ENCODE results near the gene LIPC. TPM values are rescaled to one million over a fixed set of nuclear protein-coding genes. Genes with fewer than 3 reads are reported as not detected.

Gene LIPC
- total and polyA plus RNA-seq, 2 of the 4 experiments (the other 2 are of a cell fraction) = 0.07 TPM; not detected in 1

DNA sequence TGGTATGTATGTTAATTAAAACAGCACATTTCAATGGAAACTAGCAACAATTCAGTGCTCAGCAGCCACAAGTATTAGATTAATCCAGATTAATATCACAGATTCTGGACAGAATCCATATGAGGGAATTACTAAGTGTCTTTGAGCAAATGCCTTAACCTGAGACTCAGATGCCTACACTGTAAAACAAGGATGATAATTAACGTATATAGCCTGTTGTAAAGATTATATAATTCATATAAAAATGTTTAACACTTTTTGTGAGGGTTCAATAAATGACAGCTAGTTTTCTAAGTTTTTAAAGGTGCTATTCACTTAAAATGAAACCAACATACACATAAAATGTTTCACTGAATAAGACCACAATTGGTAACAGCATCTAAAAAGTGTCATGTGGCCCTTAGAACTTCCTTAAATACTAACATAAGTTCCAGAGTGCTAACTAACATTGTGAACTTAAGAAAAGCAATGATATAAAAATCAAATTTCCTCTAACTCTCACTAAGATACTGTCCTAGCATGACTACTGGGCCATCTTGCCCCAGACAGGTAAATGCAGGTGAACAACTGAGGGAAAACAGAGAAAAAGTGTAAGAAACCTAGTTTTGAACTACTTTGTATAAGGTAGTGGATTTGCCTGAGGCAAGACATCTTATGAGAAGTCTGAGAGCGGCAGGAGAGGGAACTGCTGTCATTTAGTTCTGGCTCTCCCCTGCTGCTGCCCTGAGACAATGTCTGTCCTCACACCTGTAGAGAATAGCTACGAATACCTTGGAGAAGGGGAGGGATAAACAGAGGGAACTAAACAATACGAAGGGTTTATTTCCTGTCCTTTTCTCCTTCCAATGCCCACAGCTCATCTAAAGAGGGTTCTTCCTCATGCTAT, 166.4 kb downstream of the LIPC start:
- no peak for TF ChIP-seq CHD1 (IDR thresholded peaks at IDR 0.05; ENCODE audit: low read depth, low read length)
- TF ChIP-seq NFE2L2 (IDR thresholded peaks at IDR 0.05; ENCODE audit: low read depth, low read length) = no peak
- TF ChIP-seq CEBPB (IDR thresholded peaks at IDR 0.05; ENCODE audit: low read depth, low read length) = no peak
- no peak for TF ChIP-seq BHLHE40 (IDR thresholded peaks at IDR 0.05; ENCODE audit: low read depth, low read length)
- no peak for TF ChIP-seq RCOR1 (IDR thresholded peaks at IDR 0.05; ENCODE audit: insufficient replicate concordance, low read length)
- TF ChIP-seq, protein P1, sequence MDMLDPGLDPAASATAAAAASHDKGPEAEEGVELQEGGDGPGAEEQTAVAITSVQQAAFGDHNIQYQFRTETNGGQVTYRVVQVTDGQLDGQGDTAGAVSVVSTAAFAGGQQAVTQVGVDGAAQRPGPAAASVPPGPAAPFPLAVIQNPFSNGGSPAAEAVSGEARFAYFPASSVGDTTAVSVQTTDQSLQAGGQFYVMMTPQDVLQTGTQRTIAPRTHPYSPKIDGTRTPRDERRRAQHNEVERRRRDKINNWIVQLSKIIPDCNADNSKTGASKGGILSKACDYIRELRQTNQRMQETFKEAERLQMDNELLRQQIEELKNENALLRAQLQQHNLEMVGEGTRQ (IDR thresholded peaks at IDR 0.05; ENCODE audit: low read depth, low read length) = no peak
- no peak for TF ChIP-seq RAD21 (IDR thresholded peaks at IDR 0.05; ENCODE audit: low read length)
- Histone ChIP-seq H2AFZ (replicated peaks; ENCODE audit: low read length, poor library complexity) (no peak overlapping the region), H3K9ac (ENCODE audit: low read depth, low read length) (no peak overlapping the region), H3K9me1 (ENCODE audit: insufficient read depth, low read length) (no peaks in the 10 kb centered on the region; the same call in 1 of the 2 replicates), H3K14ac (replicated peaks; ENCODE audit: low read depth, low read length) (no peak overlapping the region), H2BK120ac (ENCODE audit: low read depth, low read length) (no peak overlapping the region), H3K4me2 (ENCODE audit: low read depth, low read length) (no peak overlapping the region), H4K91ac (ENCODE audit: insufficient read depth, low read depth, low read length) (no peak overlapping the region), H2BK20ac (ENCODE audit: low read depth, low read length) (no peak overlapping the region), H3K23ac (ENCODE audit: low read depth, low read length) (no peak overlapping the region), H2BK5ac (ENCODE audit: low read depth, low read length, poor library complexity, severe bottlenecking) (no peak overlapping the region), H4K5ac (ENCODE audit: low read depth, low read length) (no peak overlapping the region), H3K4ac (ENCODE audit: low read depth, low read length) (no peak overlapping the region), H3K9me3 (ENCODE audit: control insufficient read depth, insufficient read depth, low read length) (no peaks in the 10 kb centered on the region), H4K8ac (ENCODE audit: low read depth in 2 of 2, low read length in 2 of 2) (no peak overlapping the region), H2BK15ac (ENCODE audit: low read depth, low read length) (no peak overlapping the region), H3K27me3 (ENCODE audit: control insufficient read depth, insufficient read depth, low read length) (no peaks in the 10 kb centered on the region), H3K4me3 (ENCODE audit: insufficient read depth, low read depth, low read length) (no peak overlapping the region), H3K36me3 (ENCODE audit: control insufficient read depth, insufficient read depth, low read length) (peaks cover 13% of the 10 kb centered on the region), H2AK5ac (ENCODE audit: low read depth, low read length) (no peak overlapping the region), H3K27ac (ENCODE audit: insufficient read depth, low read length) (no peak overlapping the region), H3K79me1 (ENCODE audit: low read depth in 1 of 2, low read length in 2 of 2) (peaks cover 7 to 12% of the 10 kb centered on the region in 2 experiments; a peak in 3 of 4 replicates), H3K18ac (ENCODE audit: low read depth, low read length) (no peak overlapping the region), H3K4me1 (ENCODE audit: control insufficient read depth, insufficient read depth, low read length) (no peaks in the 10 kb centered on the region), H3K56ac (ENCODE audit: extremely low read depth, insufficient read depth, low read length) (no peak overlapping the region), H2AK9ac (replicated peaks; ENCODE audit: low read depth, low read length, poor library complexity) (no peak overlapping the region), H4K20me1 (ENCODE audit: insufficient read depth, low read length) (no peaks in the 10 kb centered on the region)
- BruUV-seq (replicated peaks) = no TSS peak
- dilution Hi-C loops (cut with HindIII; ENCODE audit: low sequenced_read_pairs, unreplicated experiment) = no loop called here
- ChIA-PET POLR2A (ENCODE audit: unreplicated experiment) (no interaction called here), CTCF (no interaction called here)
- WGBS, 2 experiments (ENCODE audit: extremely low coverage in 2 of 2, insufficient read length in 1 of 2) = no CpG with 5 or more reads among the region's 4 CpGs
- ATAC-seq (ENCODE audit: low read depth) (no peak), DNase-seq (no peak)
- intact Hi-C loops (cut with micrococcal nuclease) = no loop called here
- in situ Hi-C loops (cut with MboI; ENCODE audit: low sequenced_read_pairs) = no loop called here

Measured in IMR-90 (cell line).